Muscle layer of duodenum (tissue), 2 donors: ENCODE data around the gene TMEM106A.
"Not testable (repeated sequence)": the region's sequence is repeated elsewhere in the genome, so short reads cannot be mapped to it uniquely, and the experiment has no call there.

Experiments used
- H3K27ac ChIP-seq: one replicate; pipeline ENCODE4 v1.7.0; 2013; ENCODE audit warnings: mild to moderate bottlenecking, low read length
- H3K27me3 ChIP-seq: one replicate; pipeline ENCODE4 v1.7.0; 2013; ENCODE audit warnings: low read depth, mild to moderate bottlenecking, control low read depth, low read length
- H3K36me3 ChIP-seq, 2 donors: one replicate each; pipeline ENCODE4 v1.7.0; 2013; ENCODE audit warnings: low read length in 2 of 2, control low read depth in 1 of 2, mild to moderate bottlenecking in 1 of 2; ENCODE audit not compliant: insufficient read depth in 2 of 2, control insufficient read depth in 1 of 2
- H3K4me1 ChIP-seq, 2 donors: one replicate each; pipeline ENCODE4 v1.7.0; 2013; ENCODE audit warnings: low read length in 2 of 2, mild to moderate bottlenecking in 2 of 2, control low read depth in 1 of 2, moderate library complexity in 1 of 2; ENCODE audit not compliant: insufficient read depth in 2 of 2, control insufficient read depth in 1 of 2
- H3K4me3 ChIP-seq, 2 donors: one replicate each; pipeline ENCODE4 v1.7.0; 2013; ENCODE audit warnings: low read length in 2 of 2, low read depth in 1 of 2, mild to moderate bottlenecking in 1 of 2
- H3K9me3 ChIP-seq, 2 donors: one replicate each; pipeline ENCODE4 v1.7.0; 2013; ENCODE audit warnings: low read length in 2 of 2, control low read depth in 1 of 2, mild to moderate bottlenecking in 1 of 2; ENCODE audit not compliant: control insufficient read depth in 1 of 2
- donor health status: healthy.

TMEM106A gene

GRCh38 chr17:43216762-43217613 is 5.3 kb downstream of the TMEM106A start:
- H3K36me3 ChIP-seq = peaks cover 8 to 24% of the 10 kb centered on the region in 2 donors

GRCh38 chr17:43217614-43218087 is 6.0 kb downstream of the TMEM106A start:
- no peak overlapping the region for H3K27ac ChIP-seq
- no peaks in the 10 kb centered on the region for H3K27me3 ChIP-seq
- peaks cover 0 to 8% of the 10 kb centered on the region in 2 donors for H3K4me1 ChIP-seq
- peaks cover 8 to 24% of the 10 kb centered on the region in 2 donors for H3K36me3 ChIP-seq
- no peaks in the 10 kb centered on the region for H3K9me3 ChIP-seq
- no peak overlapping the region for H3K4me3 ChIP-seq

More at GRCh38 chr17:43216762-43217613, 5.3 kb downstream of the TMEM106A start:
- H3K27me3 ChIP-seq = no peaks in the 10 kb centered on the region
- H3K27ac ChIP-seq = no peak overlapping the region
- no peaks in the 10 kb centered on the region for H3K9me3 ChIP-seq
- H3K4me1 ChIP-seq = peaks cover 0 to 13% of the 10 kb centered on the region in 2 donors
- no peak overlapping the region for H3K4me3 ChIP-seq

GRCh38 chr17:43219001-43219400 is 7.3 kb downstream of the TMEM106A start:
- H3K4me3 ChIP-seq = no peak overlapping the region

GRCh38 chr17:43219746-43220380 is 8.2 kb downstream of the TMEM106A start:
- Histone ChIP-seq H3K36me3 (peaks cover 8 to 32% of the 10 kb centered on the region in 2 donors), H3K4me3 (no peak overlapping the region), H3K27me3 (no peaks in the 10 kb centered on the region), H3K4me1 (no peaks in the 10 kb centered on the region), H3K9me3 (no peaks in the 10 kb centered on the region), H3K27ac (no peak overlapping the region)

More at GRCh38 chr17:43219001-43219400, 7.3 kb downstream of the TMEM106A start:
- peaks cover 8 to 24% of the 10 kb centered on the region in 2 donors for H3K36me3 ChIP-seq
- H3K27ac ChIP-seq = no peak overlapping the region
- no peaks in the 10 kb centered on the region for H3K4me1 ChIP-seq
- no peaks in the 10 kb centered on the region for H3K27me3 ChIP-seq
- no peaks in the 10 kb centered on the region for H3K9me3 ChIP-seq

GRCh38 chr17:43220511-43221125 is 8.9 kb downstream of the TMEM106A start:
- Histone ChIP-seq H3K27me3 (no peaks in the 10 kb centered on the region), H3K9me3 (no peaks in the 10 kb centered on the region), H3K4me1 (no peaks in the 10 kb centered on the region), H3K27ac (no peak overlapping the region), H3K4me3 (no peak overlapping the region), H3K36me3 (peaks cover 8 to 28% of the 10 kb centered on the region in 2 donors)

GRCh38 chr17:43224146-43224705 is 12.6 kb downstream of the TMEM106A start:
- no peak overlapping the region for H3K4me3 ChIP-seq
- H3K36me3 ChIP-seq = peaks cover 0 to 8% of the 10 kb centered on the region in 2 donors
- no peak overlapping the region for H3K27ac ChIP-seq
- no peaks in the 10 kb centered on the region for H3K27me3 ChIP-seq
- H3K4me1 ChIP-seq = no peaks in the 10 kb centered on the region
- no peaks in the 10 kb centered on the region for H3K9me3 ChIP-seq

GRCh38 chr17:43226393-43226792 is 14.7 kb downstream of the TMEM106A start:
- Histone ChIP-seq H3K4me3 (no peak overlapping the region), H3K9me3 (no peaks in the 10 kb centered on the region), H3K27me3 (no peaks in the 10 kb centered on the region), H3K4me1 (no peaks in the 10 kb centered on the region), H3K27ac (no peak overlapping the region), H3K36me3 (peaks cover 0 to 8% of the 10 kb centered on the region in 2 donors)

GRCh38 chr17:43228020-43228782 is 16.5 kb downstream of the TMEM106A start, which contains the start of gene CCDC200:
CCDC200 (minus strand) TSS chr17:43228623; CDS start chr17:43228554, 69 bp downstream.
- not testable (repeated sequence) for H3K9me3 ChIP-seq, H3K27ac ChIP-seq, H3K4me1 ChIP-seq, H3K36me3 ChIP-seq, H3K4me3 ChIP-seq, H3K27me3 ChIP-seq

- not testable (repeated sequence) for H3K4me1 ChIP-seq, H3K36me3 ChIP-seq, H3K27me3 ChIP-seq, H3K9me3 ChIP-seq, H3K27ac ChIP-seq
- H3K4me3 ChIP-seq = peak overlapping the region in 1 of 2 donors; percentile 30
These were observed 19.7 kb downstream of the TMEM106A start for GRCh38 chr17:43231205-43232020.
